Esophagus muscularis mucosa (tissue), 3 donors: ENCODE results near the gene CSF1.

Experiments
- POLR2A ChIP-seq: fragments of 450-650 bp; IDR thresholded peaks from one replicate; pipeline ENCODE4 v1.6.1; 2017; ENCODE audit warnings: antibody characterized with exemption, moderate library complexity, mild to moderate bottlenecking, low read depth
- POLR2AphosphoS5 ChIP-seq, 2 donors: sonication (generic); formaldehyde crosslinking; IDR thresholded peaks; one replicate each; pipeline ENCODE4 v1.6.1; 2017; ENCODE audit warnings: antibody characterized with exemption in 2 of 2
- TF ChIP-seq, protein P1 (sequence below), 3 experiments: fragments of 200-600 bp in 2 of 3; fragments of 450-650 bp in 1 of 3; sonication (generic) in 2 of 3; IDR thresholded peaks; one replicate each; pipeline ENCODE4 v1.5.1; 2017 to 2019; ENCODE audit warnings: antibody characterized with exemption in 3 of 3, mild to moderate bottlenecking in 2 of 3, moderate library complexity in 1 of 3

DNA sequence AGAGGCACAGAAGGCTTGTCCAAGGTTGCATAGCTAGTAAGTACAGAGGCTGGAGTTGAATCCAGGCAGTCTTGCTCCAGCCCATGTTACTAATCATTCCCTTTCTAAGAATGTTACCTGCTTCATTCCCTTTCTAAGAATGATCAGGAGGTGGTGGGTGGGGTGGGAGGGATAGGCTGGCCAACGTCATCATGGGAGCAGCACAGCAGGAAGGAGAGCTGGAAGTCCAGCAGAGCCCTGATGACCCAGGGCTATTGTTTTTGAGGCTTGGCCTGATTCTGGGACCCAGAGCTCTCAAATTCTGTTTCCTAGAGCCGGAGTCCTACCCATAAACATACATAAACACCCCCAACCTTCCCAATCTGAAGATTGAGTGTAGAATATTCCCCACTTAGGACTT is 11.8 kb upstream of the CSF1 start:
- TF ChIP-seq, protein P1, sequence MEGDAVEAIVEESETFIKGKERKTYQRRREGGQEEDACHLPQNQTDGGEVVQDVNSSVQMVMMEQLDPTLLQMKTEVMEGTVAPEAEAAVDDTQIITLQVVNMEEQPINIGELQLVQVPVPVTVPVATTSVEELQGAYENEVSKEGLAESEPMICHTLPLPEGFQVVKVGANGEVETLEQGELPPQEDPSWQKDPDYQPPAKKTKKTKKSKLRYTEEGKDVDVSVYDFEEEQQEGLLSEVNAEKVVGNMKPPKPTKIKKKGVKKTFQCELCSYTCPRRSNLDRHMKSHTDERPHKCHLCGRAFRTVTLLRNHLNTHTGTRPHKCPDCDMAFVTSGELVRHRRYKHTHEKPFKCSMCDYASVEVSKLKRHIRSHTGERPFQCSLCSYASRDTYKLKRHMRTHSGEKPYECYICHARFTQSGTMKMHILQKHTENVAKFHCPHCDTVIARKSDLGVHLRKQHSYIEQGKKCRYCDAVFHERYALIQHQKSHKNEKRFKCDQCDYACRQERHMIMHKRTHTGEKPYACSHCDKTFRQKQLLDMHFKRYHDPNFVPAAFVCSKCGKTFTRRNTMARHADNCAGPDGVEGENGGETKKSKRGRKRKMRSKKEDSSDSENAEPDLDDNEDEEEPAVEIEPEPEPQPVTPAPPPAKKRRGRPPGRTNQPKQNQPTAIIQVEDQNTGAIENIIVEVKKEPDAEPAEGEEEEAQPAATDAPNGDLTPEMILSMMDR (IDR thresholded peaks at IDR 0.05) = no peak
- TF ChIP-seq POLR2A (no peak), POLR2AphosphoS5 (IDR thresholded peaks at IDR 0.05) (no peak)
